SJSA1 (cell line): ENCODE data around the gene OR2V1. TPM values are rescaled to one million over a fixed set of nuclear protein-coding genes. Genes with fewer than 3 reads are reported as not detected.
"Not testable (repeated sequence)": the region's sequence is repeated elsewhere in the genome, so short reads cannot be mapped to it uniquely, and the experiment has no call there.

Source experiments
- DNase-seq, 2 experiments: peaks; one replicate each; pipeline ENCODE4 v3.0.0-alpha.2; 2015 to 2020; ENCODE audit warnings: low spot score in 2 of 2, low read depth in 1 of 2
- H3K27ac ChIP-seq: fragments of 250-450 bp; sonication (Bioruptor Pico); 2 replicates; pipeline ENCODE4 v1.5.1; 2020; ENCODE audit warnings: mild to moderate bottlenecking, moderate library complexity
- H3K27me3 ChIP-seq: fragments of 250-450 bp; sonication (Bioruptor Pico); replicated peaks from 2 replicates; pipeline ENCODE4 v1.5.1; 2020; ENCODE audit warnings: mild to moderate bottlenecking, moderate library complexity
- H3K36me3 ChIP-seq: fragments of 250-450 bp; sonication (Bioruptor Pico); 2 replicates; pipeline ENCODE4 v1.5.1; 2020; ENCODE audit warnings: mild to moderate bottlenecking
- H3K4me1 ChIP-seq: fragments of 250-450 bp; sonication (Bioruptor Pico); replicated peaks from 2 replicates; pipeline ENCODE4 v1.6.1; 2021; ENCODE audit warnings: mild to moderate bottlenecking
- H3K4me3 ChIP-seq: fragments of 250-450 bp; sonication (Bioruptor Pico); 2 replicates; pipeline ENCODE4 v1.5.1; 2020; ENCODE audit warnings: mild to moderate bottlenecking
- H3K9me3 ChIP-seq: fragments of 250-450 bp; sonication (Bioruptor Pico); replicated peaks from 2 replicates; pipeline ENCODE4 v1.5.1; 2020; ENCODE audit warnings: mild to moderate bottlenecking
- total RNA-seq: library from RNA; depleted of rRNA; stranded (reverse); fragments of >200 nt; shearing (Covaris generic); gene quantifications from 2 replicates; pipeline ENCODE4 v1.2.3, GENCODE V29; 2014

OR2V1 gene
- total RNA-seq, 1 experiment from 2014 or later, result not detected

- Histone ChIP-seq H3K4me1 (no peaks in the 10 kb centered on the region), H3K9me3 (peaks cover 8% of the 10 kb centered on the region; the same call in 1 of the 2 replicates)
- no peak for DNase-seq
Measured at GRCh38 chr5:181149806-181150733, 19.1 kb upstream of the OR2V1 start.

GRCh38 chr5:181149355-181149754 lies 18.4 kb upstream of the OR2V1 start:
- H3K36me3 ChIP-seq, result no peaks in the 10 kb centered on the region
- no peak for DNase-seq
- no peak overlapping the region for H3K27ac ChIP-seq
- peaks cover 10% of the 10 kb centered on the region; the same call in 1 of the 2 replicates for H3K9me3 ChIP-seq
- peaks cover 21% of the 10 kb centered on the region for H3K27me3 ChIP-seq
- H3K4me3 ChIP-seq, result no peak overlapping the region
- no peaks in the 10 kb centered on the region for H3K4me1 ChIP-seq

More at GRCh38 chr5:181149806-181150733, 19.1 kb upstream of the OR2V1 start:
- H3K27ac ChIP-seq, result no peak overlapping the region
- H3K36me3 ChIP-seq, result no peaks in the 10 kb centered on the region
- H3K4me3 ChIP-seq, result no peak overlapping the region
- peaks cover 21% of the 10 kb centered on the region for H3K27me3 ChIP-seq

- H3K27ac ChIP-seq, H3K4me3 ChIP-seq, DNase-seq, H3K36me3 ChIP-seq, H3K4me1 ChIP-seq, H3K9me3 ChIP-seq: not testable (repeated sequence)
- H3K27me3 ChIP-seq, result peaks cover 21% of the 10 kb centered on the region
Measured at GRCh38 chr5:181146927-181147636, 16.1 kb upstream of the OR2V1 start, which contains the start of gene OR2V2. OR2V2 (plus strand) TSS chr5:181147586; CDS start chr5:181154943, 7,357 bp downstream.

GRCh38 chr5:181145133-181145532 lies 14.2 kb upstream of the OR2V1 start:
- H3K36me3 ChIP-seq, result no peaks in the 10 kb centered on the region
- H3K4me1 ChIP-seq, result no peaks in the 10 kb centered on the region
- H3K4me3 ChIP-seq, result no peak overlapping the region
- H3K27ac ChIP-seq, result no peak overlapping the region
- H3K9me3 ChIP-seq, result peaks cover 7% of the 10 kb centered on the region
- no peak for DNase-seq
- peaks cover 14% of the 10 kb centered on the region; the same call in 1 of the 2 replicates for H3K27me3 ChIP-seq

GRCh38 chr5:181142054-181142453 lies 11.1 kb upstream of the OR2V1 start:
- Histone ChIP-seq H3K27me3 (peaks cover 9% of the 10 kb centered on the region; the same call in 1 of the 2 replicates), H3K9me3 (peaks cover 7% of the 10 kb centered on the region), H3K36me3 (no peaks in the 10 kb centered on the region), H3K4me1 (no peaks in the 10 kb centered on the region), H3K27ac (no peak overlapping the region), H3K4me3 (no peak overlapping the region)
- DNase-seq, result no peak

- Histone ChIP-seq H3K27ac (no peak overlapping the region), H3K4me1 (no peaks in the 10 kb centered on the region), H3K4me3 (no peak overlapping the region), H3K27me3 (peaks cover 2% of the 10 kb centered on the region; the same call in 1 of the 2 replicates), H3K9me3 (peaks cover 9% of the 10 kb centered on the region), H3K36me3 (no peaks in the 10 kb centered on the region)
- DNase-seq, result no peak
Measured at GRCh38 chr5:181140766-181141165, 9.8 kb upstream of the OR2V1 start.

GRCh38 chr5:181138258-181138657 lies 7.3 kb upstream of the OR2V1 start:
- H3K4me3 ChIP-seq, result no peak overlapping the region
- no peaks in the 10 kb centered on the region for H3K36me3 ChIP-seq
- peaks cover 4% of the 10 kb centered on the region; the same call in 1 of the 2 replicates for H3K9me3 ChIP-seq
- no peak overlapping the region for H3K27ac ChIP-seq
- peaks cover 9% of the 10 kb centered on the region; the same call in 1 of the 2 replicates for H3K27me3 ChIP-seq
- no peak for DNase-seq
- H3K4me1 ChIP-seq, result no peaks in the 10 kb centered on the region

GRCh38 chr5:181136361-181136955 lies 5.5 kb upstream of the OR2V1 start:
- H3K4me3 ChIP-seq, result no peak overlapping the region
- no peak overlapping the region for H3K27ac ChIP-seq
- no peak for DNase-seq
- H3K4me1 ChIP-seq, result no peaks in the 10 kb centered on the region
- H3K36me3 ChIP-seq, result no peaks in the 10 kb centered on the region
- peaks cover 17% of the 10 kb centered on the region; the same call in 1 of the 2 replicates for H3K27me3 ChIP-seq
- H3K9me3 ChIP-seq, result peaks cover 4% of the 10 kb centered on the region; the same call in 1 of the 2 replicates

- peaks cover 15% of the 10 kb centered on the region; the same call in 1 of the 2 replicates for H3K27me3 ChIP-seq
- no peak for DNase-seq
- H3K4me3 ChIP-seq, result no peak overlapping the region
- H3K27ac ChIP-seq, result no peak overlapping the region
- H3K36me3 ChIP-seq, result no peaks in the 10 kb centered on the region
- peaks cover 4% of the 10 kb centered on the region; the same call in 1 of the 2 replicates for H3K9me3 ChIP-seq
- H3K4me1 ChIP-seq, result no peaks in the 10 kb centered on the region
Measured at GRCh38 chr5:181134259-181134658, 3.3 kb upstream of the OR2V1 start.

- Histone ChIP-seq H3K27ac (no peak overlapping the region), H3K4me1 (no peaks in the 10 kb centered on the region), H3K9me3 (peaks cover 4% of the 10 kb centered on the region; the same call in 1 of the 2 replicates), H3K4me3 (no peak overlapping the region), H3K27me3 (peaks cover 15% of the 10 kb centered on the region; the same call in 1 of the 2 replicates), H3K36me3 (no peaks in the 10 kb centered on the region)
- DNase-seq, result peak; percentile 33 to 74
Measured at GRCh38 chr5:181133610-181134231, 2.8 kb upstream of the OR2V1 start.

GRCh38 chr5:181133083-181133482 lies 2.1 kb upstream of the OR2V1 start:
- H3K36me3 ChIP-seq, result no peaks in the 10 kb centered on the region
- no peak overlapping the region for H3K4me3 ChIP-seq
- no peak for DNase-seq
- peaks cover 15% of the 10 kb centered on the region; the same call in 1 of the 2 replicates for H3K27me3 ChIP-seq
- H3K4me1 ChIP-seq, result no peaks in the 10 kb centered on the region
- peaks cover 4% of the 10 kb centered on the region; the same call in 1 of the 2 replicates for H3K9me3 ChIP-seq
- no peak overlapping the region for H3K27ac ChIP-seq

- H3K9me3 ChIP-seq, result peaks cover 4% of the 10 kb centered on the region; the same call in 1 of the 2 replicates
- no peaks in the 10 kb centered on the region for H3K4me1 ChIP-seq
- H3K27ac ChIP-seq, result no peak overlapping the region
- DNase-seq, result no peak
- no peaks in the 10 kb centered on the region for H3K36me3 ChIP-seq
- H3K4me3 ChIP-seq, result no peak overlapping the region
- H3K27me3 ChIP-seq, result peaks cover 24% of the 10 kb centered on the region
Measured at GRCh38 chr5:181131514-181131913, 545 bp upstream of the OR2V1 start.

- not testable (repeated sequence) for H3K4me1 ChIP-seq, H3K4me3 ChIP-seq, H3K36me3 ChIP-seq, H3K27ac ChIP-seq, H3K9me3 ChIP-seq, DNase-seq
- peaks cover 24% of the 10 kb centered on the region for H3K27me3 ChIP-seq
Measured at GRCh38 chr5:181130081-181130480, 888 bp downstream of the OR2V1 start.
